ENCODE measurements around the gene SMYD3.

SMYD3 gene

DNA sequence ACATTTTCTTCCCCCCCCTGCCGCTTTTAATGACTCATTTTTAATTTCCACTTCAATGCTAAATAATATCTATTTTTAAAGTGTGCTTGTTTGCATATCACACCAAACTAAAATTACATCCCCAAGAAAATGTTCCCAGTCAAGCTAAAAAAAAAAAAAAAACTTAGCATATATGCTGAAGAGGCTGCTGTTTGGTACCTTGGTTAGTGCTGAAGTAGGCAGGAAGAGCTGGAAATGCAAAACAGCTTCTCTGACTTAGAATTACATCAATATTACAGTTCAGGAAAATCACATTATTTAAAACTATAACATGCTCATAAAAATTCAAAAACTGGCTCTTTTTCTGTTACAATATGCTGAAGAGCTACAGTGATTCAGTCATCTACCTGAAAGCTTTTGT lies 372.3 kb downstream of the SMYD3 start:
- DNase-seq, result no peak

DNA sequence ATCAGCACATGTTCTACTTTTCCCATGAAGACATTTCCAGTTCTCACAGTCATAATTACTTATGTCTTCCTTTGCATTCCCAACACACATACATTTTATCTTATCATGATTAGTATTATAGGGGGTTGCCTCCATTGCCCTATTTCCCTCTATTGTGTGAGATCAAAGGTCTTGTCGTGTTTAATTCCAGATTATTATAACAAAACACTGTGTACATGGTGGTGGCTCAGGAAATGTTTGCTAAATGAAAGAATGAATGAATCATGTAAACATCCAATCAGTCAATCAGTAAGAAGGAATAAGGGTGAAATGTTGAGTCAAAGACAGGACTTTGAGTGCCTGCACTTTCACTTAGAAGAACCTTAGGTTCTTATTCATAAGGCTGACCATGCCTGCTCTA lies 376.0 kb downstream of the SMYD3 start:
- no peak for DNase-seq

DNA sequence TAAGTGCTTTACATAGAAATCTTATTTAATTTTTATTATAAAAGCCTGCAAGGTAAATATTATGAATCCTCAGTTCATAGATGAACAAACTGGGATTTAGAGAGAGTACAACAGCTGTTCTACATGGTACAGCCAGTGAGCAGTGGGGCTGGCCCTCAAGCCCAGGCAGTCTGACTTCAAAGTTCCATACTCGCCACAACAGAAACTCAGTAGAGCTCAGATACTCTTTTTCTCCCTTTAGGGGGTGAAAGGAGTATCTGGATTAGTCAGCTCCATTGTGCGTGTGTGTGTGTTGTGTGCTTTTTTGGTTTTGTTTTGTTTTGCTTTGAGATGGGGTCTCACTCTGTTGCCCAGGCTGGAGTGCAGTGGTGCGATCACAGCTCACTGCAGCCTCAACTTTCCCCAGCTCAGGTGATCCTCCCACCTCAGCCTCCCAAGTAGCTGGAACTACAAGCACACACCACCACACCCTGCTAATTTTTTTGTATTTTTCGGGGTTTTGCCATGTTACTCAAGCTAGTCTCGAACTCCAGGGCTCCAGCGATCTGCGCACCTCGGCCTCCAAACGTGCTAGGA lies 378.5 kb downstream of the SMYD3 start:
- no peak for DNase-seq

DNA sequence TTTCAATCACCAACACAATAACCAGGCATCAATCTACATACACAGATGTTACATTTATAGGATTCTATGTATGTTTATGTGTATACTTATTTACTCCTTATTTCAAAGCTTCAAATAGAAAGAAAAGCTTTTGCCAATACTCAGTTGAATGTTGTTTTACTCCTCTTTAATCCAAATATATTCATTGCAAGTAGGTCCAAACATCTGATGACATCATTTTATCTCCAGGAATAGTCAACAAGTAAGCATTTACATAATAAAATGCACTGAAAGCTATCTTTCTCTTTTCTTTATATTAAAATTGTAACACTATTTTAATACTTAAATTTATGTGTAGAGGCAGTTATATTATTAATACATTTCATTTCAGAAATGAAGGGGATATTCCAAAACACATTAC lies 380.5 kb downstream of the SMYD3 start:
- DNase-seq, result no peak

DNA sequence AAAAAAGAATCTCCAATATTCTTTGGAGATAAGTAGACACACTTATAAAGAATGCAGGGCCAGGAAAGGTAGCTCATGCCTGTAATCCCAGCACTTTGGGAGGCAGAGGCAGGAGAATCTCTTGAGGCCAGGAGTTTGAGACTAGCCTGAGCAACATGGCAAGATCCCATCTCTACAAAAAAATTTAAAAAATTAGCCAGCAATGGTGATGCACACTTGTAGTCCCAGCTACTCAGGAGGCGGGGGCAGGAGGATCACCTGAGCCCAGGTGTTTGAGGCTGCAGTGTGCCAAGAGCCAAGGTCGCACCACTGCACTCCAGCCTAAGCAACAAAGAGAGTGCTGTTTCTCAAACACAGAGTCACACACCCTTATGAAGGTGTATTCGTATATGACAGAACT lies 385.0 kb downstream of the SMYD3 start:
- DNase-seq, result no peak

DNA sequence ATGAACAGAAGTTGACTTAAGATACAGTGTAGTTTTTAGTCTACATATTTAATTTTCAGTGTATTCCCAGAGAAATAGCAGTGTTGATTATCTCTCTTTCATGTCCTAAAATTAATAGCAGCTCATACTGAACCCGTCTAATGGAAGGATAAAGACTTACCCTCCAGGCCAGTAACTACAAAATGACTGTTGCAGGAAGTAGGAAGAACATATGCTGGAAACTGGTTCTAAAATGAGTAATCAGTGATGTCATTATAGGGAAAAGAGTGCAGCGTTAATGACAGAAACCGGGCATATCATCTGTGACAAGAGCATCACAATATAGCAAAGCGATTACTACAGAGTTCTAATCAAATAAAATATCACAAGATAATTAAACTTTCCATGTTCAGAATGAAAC lies 385.5 kb downstream of the SMYD3 start:
- DNase-seq, result no peak

DNA sequence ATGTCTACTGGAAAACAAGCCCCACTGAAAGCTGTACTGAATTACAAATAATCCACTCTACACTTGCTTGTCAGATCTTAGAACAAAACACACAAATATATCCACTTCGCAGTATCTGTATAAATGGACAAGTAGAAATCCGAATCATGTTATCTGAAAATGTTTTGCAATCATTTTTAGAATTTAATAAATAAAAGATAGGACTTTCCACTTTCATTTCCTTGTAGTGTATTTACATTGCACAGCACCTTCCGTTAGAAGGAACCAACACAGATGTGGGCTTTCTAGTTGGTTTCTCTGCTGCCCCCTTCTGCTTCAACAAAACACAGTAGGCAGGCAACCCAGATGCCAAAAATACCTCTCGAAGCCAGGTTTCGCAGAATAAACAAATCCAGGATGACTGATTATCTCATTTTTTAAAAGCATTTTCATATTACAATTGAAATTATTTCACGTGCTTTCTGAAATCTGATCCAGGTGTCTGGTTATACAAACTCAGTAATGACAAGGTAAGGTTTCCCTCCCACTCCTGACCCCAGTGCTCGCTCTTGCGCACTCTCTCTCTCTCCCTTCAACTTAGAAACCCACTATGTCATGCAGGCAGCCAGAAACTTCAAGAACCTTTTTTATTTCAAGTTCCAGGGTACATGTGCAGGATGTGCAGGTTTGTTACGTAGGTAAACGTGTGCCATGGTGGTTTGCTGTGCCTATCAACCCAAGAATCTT lies 389.9 kb downstream of the SMYD3 start:
- peak; percentile 82 for DNase-seq

DNA sequence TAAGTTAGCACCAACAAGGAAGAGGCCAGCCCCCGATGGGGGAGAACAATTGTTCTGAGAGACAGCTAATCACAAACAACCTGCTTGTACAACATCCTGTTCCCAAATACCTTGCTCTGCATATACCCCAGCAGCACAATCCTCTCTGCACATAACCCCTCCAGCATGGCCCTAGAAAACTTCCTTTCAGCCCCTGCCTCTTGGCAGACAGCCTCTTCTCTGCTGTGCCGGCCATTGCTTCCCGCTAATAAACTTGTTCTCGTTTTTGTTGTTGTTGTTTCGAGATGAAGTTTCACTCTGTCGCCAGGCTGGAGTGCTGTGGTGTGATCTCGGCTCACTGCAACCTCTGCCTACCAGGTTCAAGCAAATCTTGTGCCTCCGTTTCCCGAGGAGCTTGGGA lies 392.7 kb downstream of the SMYD3 start:
- DNase-seq, result no peak

DNA sequence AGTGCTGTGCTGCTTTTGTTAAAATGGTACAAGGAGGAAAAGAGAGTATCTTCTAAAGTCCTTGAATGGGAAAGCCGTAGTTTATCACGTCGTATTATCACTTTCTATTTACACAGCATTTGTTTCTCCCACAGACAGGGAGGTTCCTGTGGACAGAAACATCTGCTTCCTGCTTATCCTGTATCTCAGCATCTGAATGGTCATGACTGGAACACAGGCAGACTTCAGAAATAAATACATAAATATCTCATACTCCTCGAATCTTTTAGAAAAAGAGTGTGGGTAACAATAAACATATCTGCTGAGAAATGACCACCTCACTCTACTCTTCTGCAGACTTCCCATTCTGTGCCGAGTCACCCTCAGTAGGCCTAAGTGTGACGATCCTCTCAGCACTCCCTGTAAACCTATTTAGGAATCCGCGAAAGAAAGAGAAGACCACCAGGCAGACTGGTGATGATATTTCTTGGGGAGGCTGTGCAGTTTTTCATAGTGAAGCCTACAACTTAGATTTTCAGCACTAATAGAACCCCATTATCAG lies 393.5 kb downstream of the SMYD3 start:
- DNase-seq, result peak; percentile 40

DNA sequence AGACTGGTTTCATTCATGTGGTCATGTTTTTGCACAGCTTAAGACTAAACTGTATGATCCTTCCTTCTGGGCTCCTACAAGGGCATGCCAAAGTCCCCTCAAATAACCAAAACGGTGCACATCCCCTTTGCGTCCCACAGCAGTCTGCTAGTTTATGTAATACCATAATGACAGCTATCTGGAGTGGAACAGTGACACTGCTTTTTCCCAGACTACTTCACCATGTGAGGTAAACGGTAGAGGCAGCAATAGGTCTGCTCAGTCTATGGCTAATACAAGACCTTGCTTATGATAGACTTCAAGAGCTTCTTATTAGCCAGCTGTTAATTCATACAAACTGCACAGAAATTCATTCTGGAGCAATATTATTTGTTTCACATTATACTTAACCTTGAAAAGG lies 395.5 kb downstream of the SMYD3 start:
- peak; percentile 33 for DNase-seq

DNA sequence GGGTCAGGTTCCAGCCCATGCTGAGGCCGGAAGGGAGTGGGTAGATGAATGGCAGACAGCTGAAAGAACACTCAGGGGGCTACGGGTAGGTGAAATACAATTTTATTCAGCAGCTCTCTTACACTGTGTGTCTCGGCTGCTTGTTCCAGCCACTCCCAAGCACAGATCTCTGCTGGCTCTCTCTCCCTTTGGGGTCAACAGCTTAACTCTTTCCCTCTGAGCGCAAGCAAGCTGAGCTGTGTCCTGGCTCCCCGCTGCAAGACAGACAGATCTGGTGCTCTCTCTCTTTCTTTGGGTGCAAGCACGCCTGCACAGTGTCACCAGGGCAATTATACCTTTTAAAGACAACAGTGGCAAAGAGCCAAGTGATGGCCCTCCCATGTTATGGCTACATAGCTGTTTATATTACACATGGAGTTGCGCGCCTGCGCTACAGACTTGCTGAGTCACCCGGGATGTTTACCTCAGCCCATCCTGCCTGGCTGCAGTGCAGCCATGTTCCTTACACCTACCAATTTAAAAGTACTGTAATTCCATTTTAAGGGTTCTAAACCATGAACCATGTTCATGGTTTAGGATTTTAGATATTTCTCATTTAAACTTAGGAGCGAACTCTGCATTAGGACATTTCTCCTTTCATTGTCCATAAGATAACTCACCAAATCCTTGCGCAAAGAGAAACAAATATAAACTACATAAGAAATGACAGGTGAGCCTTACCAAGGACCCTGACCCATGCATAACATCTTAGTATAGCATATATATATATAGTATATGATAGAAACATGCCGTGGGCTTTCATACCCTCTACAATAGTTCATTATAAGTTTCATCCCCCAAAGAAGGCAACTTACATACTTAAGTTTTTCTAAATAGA lies 396.5 kb downstream of the SMYD3 start:
- no peak for DNase-seq

DNA sequence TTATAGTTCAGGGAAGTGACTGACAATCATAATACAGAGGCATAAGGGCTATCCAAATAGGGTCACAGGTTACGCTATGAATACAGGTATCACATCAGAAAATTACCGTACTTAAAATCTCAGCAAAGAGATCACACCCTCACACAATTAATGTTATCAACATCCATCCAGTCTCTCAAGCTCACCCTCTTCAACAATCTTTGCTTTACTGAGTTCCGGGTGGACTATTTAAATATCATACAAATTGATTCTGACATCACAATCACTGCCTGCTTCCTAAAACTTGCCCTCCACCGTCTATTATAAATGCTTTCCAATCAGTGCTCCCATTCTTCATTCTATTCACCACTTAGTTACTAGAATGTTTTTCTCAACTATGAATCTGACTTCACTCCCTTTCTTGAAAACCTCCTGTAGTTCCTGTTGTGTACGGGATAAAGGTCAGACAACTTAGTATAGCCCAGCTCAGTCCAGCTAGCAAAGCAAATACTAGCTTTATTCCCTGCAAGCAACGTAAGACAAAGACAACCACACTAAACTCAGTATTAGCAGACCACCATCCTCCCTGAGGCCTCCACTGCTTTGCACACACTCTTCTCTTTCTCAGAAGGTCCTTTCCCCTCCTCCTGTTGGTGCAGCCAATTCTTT lies 398.7 kb downstream of the SMYD3 start:
- DNase-seq, result no peak

DNA sequence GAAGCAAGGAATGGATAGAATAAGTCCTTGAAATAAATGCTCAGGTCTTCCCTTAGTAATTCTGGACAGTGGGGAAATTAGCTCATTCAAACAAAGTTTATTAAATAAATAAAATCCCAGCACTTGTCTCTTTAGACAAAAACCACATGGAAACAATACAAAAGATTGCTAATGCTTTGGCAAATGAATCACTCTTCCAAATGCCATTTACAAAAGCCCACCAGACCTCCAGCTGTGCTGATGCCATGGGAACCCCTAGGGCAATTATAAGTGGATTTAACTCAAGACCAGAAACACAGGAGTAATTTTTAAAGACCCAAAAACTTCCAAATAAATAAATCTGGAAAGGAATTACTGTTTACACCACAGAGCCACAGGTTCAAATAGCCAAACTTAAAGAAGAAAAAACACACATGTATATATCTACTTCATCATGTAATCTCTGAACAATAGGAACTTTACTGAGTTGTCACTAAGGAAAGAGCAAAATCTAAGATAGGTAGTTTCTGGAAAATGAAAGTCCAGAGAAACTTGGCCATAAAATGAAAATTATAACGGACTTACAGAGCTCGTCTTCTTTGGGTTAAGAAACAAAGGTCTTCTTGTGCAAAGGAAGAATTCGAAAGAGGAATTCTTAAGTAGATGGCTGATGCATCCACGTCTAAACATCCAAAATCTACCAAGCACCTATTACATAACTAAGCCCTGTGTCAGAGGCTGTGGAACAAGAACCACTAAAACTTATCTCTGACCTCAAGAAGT lies 399.4 kb downstream of the SMYD3 start:
- DNase-seq, result peak; percentile 82

DNA sequence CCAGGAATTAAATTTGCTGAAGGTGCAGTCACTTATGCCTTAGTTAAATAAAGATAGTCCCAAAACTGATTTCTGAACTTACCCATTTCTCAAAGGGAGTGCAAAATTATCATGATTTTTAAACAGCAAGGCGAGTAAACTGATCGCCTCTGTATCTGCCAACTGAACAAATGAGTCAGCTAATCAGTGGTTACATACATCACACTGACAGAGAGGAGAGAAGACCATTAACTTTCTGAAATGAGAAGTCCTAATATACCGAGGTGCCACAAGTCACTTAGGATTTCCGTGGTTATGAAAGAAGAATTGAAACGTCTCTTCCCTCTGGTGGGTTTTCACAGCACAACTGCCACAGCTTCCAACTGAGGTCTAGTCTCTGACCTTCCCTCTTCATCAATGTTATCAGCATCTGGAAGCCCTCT lies 400.7 kb downstream of the SMYD3 start:
- DNase-seq, result peak; percentile 98

DNA sequence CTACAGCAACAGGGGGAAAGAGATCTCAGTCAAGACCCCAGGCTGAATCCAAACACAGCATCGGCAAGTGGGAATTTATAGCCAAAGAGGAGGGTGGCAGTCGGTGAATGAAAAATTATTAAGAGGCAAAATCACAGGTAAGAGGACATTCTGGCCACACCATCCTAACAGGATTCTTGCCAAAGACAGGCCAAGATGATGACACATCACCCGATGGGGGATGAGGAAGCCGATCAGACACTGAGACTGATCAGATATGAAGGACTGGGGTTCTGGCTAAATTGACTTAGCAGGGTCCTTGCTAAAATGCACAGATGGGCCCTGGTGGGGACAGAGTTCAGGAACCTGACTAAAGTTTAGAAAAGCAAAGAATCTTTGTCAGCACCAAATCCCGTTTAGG lies 402.2 kb downstream of the SMYD3 start:
- peak; percentile 25 for DNase-seq

DNA sequence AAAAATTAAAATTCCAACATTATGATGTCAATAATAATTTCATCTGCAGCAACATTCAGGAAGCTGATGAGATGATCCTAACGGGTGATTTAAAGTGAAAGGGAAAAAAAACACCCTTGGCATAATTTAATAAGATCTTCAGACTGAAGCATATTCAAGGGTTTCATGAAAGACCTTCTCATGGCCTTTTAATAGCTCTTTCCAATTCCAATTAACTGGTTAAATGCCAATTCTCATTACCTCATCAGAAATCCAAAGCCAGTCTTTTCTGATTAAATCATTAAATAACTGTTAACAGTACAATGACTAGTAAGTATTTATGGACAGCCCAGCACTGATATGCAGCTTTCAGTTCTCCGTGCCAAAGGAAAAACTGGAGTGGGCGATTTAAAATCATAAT lies 407.5 kb downstream of the SMYD3 start:
- DNase-seq, result no peak

DNA sequence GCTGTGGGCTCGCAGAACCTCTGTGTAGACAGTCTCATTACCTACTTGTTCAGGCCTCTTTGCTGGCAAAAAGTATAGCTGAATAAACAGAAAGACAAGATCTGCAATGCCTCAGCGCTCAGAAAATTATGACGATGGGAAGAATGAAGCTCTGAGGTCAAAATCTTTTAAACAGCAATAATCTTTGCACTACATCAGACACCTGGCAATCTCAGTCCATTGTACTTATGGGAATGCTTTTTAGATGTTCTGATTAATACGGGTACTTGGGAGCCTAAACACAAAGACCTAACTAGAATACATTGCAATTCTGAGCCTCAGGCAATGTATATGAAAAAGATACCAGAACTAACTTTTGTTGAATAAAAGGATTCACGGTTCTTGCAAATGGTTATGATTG lies 410.7 kb downstream of the SMYD3 start:
- DNase-seq, result no peak

DNA sequence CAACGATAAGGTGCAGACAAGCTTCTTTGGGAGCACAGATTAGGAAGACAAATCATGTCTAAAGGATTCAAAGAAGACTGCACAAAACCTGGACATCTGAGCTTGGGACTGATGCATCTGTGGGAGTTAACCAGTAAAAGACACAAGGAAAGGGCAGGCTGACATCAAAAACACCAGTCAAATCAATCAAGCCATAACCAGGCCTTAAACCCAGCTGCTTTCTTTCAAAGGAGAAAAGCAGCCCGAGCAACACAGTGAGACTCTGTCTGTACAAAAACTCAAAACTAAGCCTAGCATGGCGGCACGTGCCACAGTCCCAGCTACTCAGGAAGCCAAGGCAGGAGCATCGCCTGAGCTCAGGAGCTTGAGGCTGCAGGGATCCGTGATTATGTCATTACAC lies 411.6 kb downstream of the SMYD3 start:
- peak; percentile 48 for DNase-seq

DNA sequence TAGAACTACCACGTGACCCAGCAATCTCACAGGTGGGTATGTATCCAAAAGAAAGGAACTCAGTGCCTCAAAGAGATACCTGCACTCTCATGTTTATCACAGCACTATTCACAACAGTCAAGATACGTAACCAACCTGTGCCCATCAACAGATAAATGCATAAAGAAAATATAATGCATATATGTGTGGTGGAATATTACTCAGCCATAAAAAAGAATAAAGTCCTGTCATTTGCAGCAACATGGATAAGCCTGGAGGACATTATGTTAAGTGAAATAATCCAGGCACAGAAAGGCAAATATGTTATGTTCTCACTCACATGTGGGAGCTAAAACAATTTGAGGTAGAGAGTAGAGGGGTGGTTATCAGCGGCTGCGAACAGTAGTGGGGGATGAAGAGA lies 413.8 kb downstream of the SMYD3 start:
- DNase-seq, result no peak

DNA sequence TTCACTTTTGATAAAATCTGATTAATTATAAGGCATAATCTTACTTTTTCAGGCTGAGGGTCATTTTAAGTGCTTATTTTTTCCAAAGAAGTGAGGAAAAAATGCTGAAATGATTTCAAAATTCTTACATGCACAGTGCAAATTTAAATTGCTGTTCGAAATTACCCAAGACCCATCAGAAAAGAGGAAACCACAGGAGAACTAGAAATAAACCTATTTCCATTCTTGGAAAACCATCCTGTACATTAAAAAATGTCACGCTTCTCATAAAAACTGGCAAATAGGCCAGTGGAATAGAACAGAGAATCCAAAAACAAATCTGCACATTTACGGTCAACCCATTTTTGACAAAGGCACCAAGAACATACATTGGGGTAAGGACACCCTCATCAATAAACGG lies 414.9 kb downstream of the SMYD3 start:
- DNase-seq, result peak; percentile 84

DNA sequence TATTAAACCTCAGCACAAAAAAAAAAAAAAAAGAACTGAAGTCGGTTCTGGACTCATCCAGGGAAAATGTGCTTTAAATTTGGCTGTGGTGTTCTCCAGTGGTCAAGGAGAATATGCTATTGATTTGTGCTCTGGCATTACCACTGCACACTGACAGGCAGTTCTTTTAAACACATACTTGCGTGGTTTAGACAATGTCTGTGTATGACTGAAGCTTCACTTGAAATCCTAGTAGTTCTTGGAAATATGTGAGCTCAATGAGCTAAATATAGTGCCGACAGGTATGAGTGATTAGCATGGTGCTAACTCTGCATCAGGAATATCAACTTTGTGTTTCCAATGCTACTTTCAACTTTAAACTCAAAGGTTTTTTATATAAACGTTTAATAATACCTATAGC lies 415.6 kb downstream of the SMYD3 start:
- DNase-seq, result peak; percentile 51

DNA sequence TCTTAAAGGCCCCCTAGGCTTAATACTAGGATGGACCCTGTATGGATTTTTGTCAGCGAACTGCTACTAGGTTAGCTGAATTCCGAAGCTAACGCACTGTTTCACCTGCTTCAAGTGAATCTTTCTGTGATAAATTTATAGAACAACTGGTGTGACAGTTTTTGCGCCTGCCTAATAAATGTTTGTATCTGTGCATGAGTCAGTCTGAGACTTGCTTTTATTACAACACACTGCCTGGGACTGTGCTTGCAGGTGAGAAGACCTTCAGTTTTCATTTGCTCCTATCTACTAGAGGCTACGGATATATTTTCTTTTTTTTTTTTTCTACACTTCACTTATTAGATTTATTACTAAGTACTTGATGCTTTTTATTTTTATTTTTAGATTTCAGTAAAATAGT lies 420.9 kb downstream of the SMYD3 start:
- DNase-seq, result no peak

All from MV-4-11 (cell line).